ENCODE results near the gene HAUS7. TPM values are rescaled to one million over a fixed set of nuclear protein-coding genes. Genes with fewer than 3 reads are reported as not detected.

HAUS7 gene
- total RNA-seq, 1 donor from 2014 or later, result 13.1 TPM

GRCh38 chrX:153423652-153424051 lies 46.7 kb downstream of the HAUS7 start:
- Histone ChIP-seq H3K79me2 (ENCODE audit: low read depth) (no peaks in the 10 kb centered on the region), H3K4me2 (no peak overlapping the region), H3K4me1 (no peaks in the 10 kb centered on the region), H3K27me3 (no peaks in the 10 kb centered on the region), H3K27ac (no peak overlapping the region), H4K20me1 (ENCODE audit: low read depth) (no peaks in the 10 kb centered on the region), H2AFZ (replicated peaks) (no peak overlapping the region), H3K4me3 (no peak overlapping the region), H3K9me3 (ENCODE audit: low read depth) (no peaks in the 10 kb centered on the region), H3F3A (ENCODE audit: low read depth) (no peaks in the 10 kb centered on the region), H3K9ac (no peak overlapping the region), H3K36me3 (no peaks in the 10 kb centered on the region)
- DNase-seq (ENCODE audit: low spot score), result no peak
- TF ChIP-seq, protein P1, sequence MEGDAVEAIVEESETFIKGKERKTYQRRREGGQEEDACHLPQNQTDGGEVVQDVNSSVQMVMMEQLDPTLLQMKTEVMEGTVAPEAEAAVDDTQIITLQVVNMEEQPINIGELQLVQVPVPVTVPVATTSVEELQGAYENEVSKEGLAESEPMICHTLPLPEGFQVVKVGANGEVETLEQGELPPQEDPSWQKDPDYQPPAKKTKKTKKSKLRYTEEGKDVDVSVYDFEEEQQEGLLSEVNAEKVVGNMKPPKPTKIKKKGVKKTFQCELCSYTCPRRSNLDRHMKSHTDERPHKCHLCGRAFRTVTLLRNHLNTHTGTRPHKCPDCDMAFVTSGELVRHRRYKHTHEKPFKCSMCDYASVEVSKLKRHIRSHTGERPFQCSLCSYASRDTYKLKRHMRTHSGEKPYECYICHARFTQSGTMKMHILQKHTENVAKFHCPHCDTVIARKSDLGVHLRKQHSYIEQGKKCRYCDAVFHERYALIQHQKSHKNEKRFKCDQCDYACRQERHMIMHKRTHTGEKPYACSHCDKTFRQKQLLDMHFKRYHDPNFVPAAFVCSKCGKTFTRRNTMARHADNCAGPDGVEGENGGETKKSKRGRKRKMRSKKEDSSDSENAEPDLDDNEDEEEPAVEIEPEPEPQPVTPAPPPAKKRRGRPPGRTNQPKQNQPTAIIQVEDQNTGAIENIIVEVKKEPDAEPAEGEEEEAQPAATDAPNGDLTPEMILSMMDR (IDR thresholded peaks at IDR 0.05), result no peak
- no peak for TF ChIP-seq EZH2phosphoT487 (IDR thresholded peaks at IDR 0.05)
- TF ChIP-seq EZH2 (IDR thresholded peaks at IDR 0.05), result no peak
- H3K27ac Mint-ChIP-seq, result no peak overlapping the region
- H3K4me3 Mint-ChIP-seq, result no peak overlapping the region
- no peaks in the 10 kb centered on the region for H3K27me3 Mint-ChIP-seq (ENCODE audit: insufficient read depth, low read depth)
- no peaks in the 10 kb centered on the region for H3K4me1 Mint-ChIP-seq
- H3K36me3 Mint-ChIP-seq, result no peaks in the 10 kb centered on the region
- peaks cover 29% of the 10 kb centered on the region for H3K9me3 Mint-ChIP-seq

DNA sequence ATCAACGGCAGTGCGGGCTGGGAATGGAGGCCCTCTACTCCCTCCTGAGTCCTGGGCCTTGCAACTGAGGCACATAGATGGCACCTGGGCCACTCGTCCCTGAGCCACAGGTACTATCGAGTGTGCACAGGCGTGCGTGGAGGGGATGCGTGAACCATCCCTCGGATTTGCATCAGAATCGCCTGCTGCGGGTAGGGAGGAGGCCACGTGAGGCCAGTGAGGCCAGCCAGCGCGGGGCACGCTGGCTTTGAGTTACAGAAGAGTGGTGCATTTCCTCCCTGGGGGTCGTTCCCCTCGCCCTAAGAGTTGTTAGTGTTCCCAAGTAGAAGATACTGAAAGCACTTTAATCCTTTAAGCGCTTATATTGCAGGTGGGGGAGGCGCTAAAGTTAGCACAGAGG lies 48.5 kb downstream of the HAUS7 start:
- no peak overlapping the region for H2AFZ ChIP-seq (replicated peaks)
- no peak for DNase-seq (ENCODE audit: low spot score)
- H3K9me3 ChIP-seq (ENCODE audit: low read depth), result no peaks in the 10 kb centered on the region
- H3K36me3 ChIP-seq, result no peaks in the 10 kb centered on the region
- H4K20me1 ChIP-seq (ENCODE audit: low read depth), result no peaks in the 10 kb centered on the region
- H3K4me1 Mint-ChIP-seq, result peaks cover 10% of the 10 kb centered on the region
- no peak overlapping the region for H3K9ac ChIP-seq
- no peak overlapping the region for H3K4me3 Mint-ChIP-seq
- no peak overlapping the region for H3K4me3 ChIP-seq
- H3K27me3 Mint-ChIP-seq (ENCODE audit: insufficient read depth, low read depth), result no peaks in the 10 kb centered on the region
- no peaks in the 10 kb centered on the region for H3F3A ChIP-seq (ENCODE audit: low read depth)
- H3K79me2 ChIP-seq (ENCODE audit: low read depth), result no peaks in the 10 kb centered on the region
- no peak overlapping the region for H3K4me2 ChIP-seq
- no peaks in the 10 kb centered on the region for H3K4me1 ChIP-seq
- H3K9me3 Mint-ChIP-seq, result peaks cover 28% of the 10 kb centered on the region
- no peak overlapping the region for H3K27ac ChIP-seq
- H3K27ac Mint-ChIP-seq, result no peak overlapping the region
- no peaks in the 10 kb centered on the region for H3K36me3 Mint-ChIP-seq
- TF ChIP-seq EZH2phosphoT487 (IDR thresholded peaks at IDR 0.05), result no peak
- TF ChIP-seq, protein P1 (IDR thresholded peaks at IDR 0.05), result no peak
- no peak for TF ChIP-seq EZH2 (IDR thresholded peaks at IDR 0.05)
- H3K27me3 ChIP-seq, result no peaks in the 10 kb centered on the region

GRCh38 chrX:153420851-153421599 lies 49.4 kb downstream of the HAUS7 start:
- peaks cover 12% of the 10 kb centered on the region for H3K4me1 Mint-ChIP-seq

More at GRCh38 chrX:153420851-153421599, 49.4 kb downstream of the HAUS7 start:
- no peaks in the 10 kb centered on the region for H3K4me1 ChIP-seq
- H4K20me1 ChIP-seq (ENCODE audit: low read depth), result no peaks in the 10 kb centered on the region
- no peak overlapping the region for H2AFZ ChIP-seq (replicated peaks)
- H3K27me3 ChIP-seq, result no peaks in the 10 kb centered on the region
- no peaks in the 10 kb centered on the region for H3F3A ChIP-seq (ENCODE audit: low read depth)
- no peak overlapping the region for H3K4me3 ChIP-seq
- H3K9me3 Mint-ChIP-seq, result peaks cover 33% of the 10 kb centered on the region
- no peaks in the 10 kb centered on the region for H3K79me2 ChIP-seq (ENCODE audit: low read depth)
- H3K4me2 ChIP-seq, result no peak overlapping the region
- no peak for DNase-seq (ENCODE audit: low spot score)
- TF ChIP-seq, protein P1 (IDR thresholded peaks at IDR 0.05), result no peak
- TF ChIP-seq EZH2 (IDR thresholded peaks at IDR 0.05) (no peak), EZH2phosphoT487 (IDR thresholded peaks at IDR 0.05) (no peak)
- peaks cover 2% of the 10 kb centered on the region for H3K27me3 Mint-ChIP-seq (ENCODE audit: insufficient read depth, low read depth)
- H3K36me3 Mint-ChIP-seq, result no peaks in the 10 kb centered on the region
- no peak overlapping the region for H3K27ac Mint-ChIP-seq
- H3K9me3 ChIP-seq (ENCODE audit: low read depth), result no peaks in the 10 kb centered on the region
- H3K27ac ChIP-seq, result no peak overlapping the region
- no peak overlapping the region for H3K4me3 Mint-ChIP-seq
- H3K9ac ChIP-seq, result no peak overlapping the region
- H3K36me3 ChIP-seq, result no peaks in the 10 kb centered on the region
